H9 (cell line): ENCODE results near the gene AKNA. TPM values are rescaled to one million over a fixed set of nuclear protein-coding genes. Genes with fewer than 3 reads are reported as not detected.

Experiments
- DNase-seq: peaks from one replicate; pipeline ENCODE4 v3.0.0-alpha.2; 2017
- H2AFZ ChIP-seq: one replicate; pipeline ENCODE4 v1.6.1; 2013; ENCODE audit warnings: mild to moderate bottlenecking, low read length, control low read depth, moderate library complexity
- H2AK5ac ChIP-seq: 2 replicates; pipeline ENCODE4 v1.6.1; 2013; ENCODE audit warnings: low read length, control low read depth, mixed read lengths; ENCODE audit not compliant: insufficient read length
- H2BK120ac ChIP-seq: one replicate; pipeline ENCODE4 v1.6.1; 2013; ENCODE audit warnings: low read depth, mild to moderate bottlenecking, low read length, control low read depth, inconsistent platforms; ENCODE audit not compliant: poor library complexity, severe bottlenecking
- H2BK12ac ChIP-seq: 2 replicates; pipeline ENCODE4 v1.6.1; 2013; ENCODE audit warnings: low read length, control low read depth, mixed read lengths, low read depth; ENCODE audit not compliant: insufficient read length
- H2BK15ac ChIP-seq: 2 replicates; pipeline ENCODE4 v1.6.1; 2013; ENCODE audit warnings: low read depth, low read length, control low read depth
- H2BK20ac ChIP-seq: one replicate; pipeline ENCODE4 v1.6.1; 2013; ENCODE audit warnings: low read depth, mild to moderate bottlenecking, low read length, control low read depth, inconsistent platforms; ENCODE audit not compliant: poor library complexity, severe bottlenecking
- H2BK5ac ChIP-seq: 2 replicates; pipeline ENCODE4 v1.6.1; 2013; ENCODE audit warnings: low read length, control low read depth, mixed read lengths; ENCODE audit not compliant: insufficient read length
- H3K14ac ChIP-seq: 2 replicates; pipeline ENCODE4 v1.6.1; 2013; ENCODE audit warnings: low read length, control low read depth; ENCODE audit not compliant: insufficient read depth
- H3K18ac ChIP-seq: 2 replicates; pipeline ENCODE4 v1.6.1; 2013; ENCODE audit warnings: low read depth, mild to moderate bottlenecking, mixed read lengths, low read length, control low read depth; ENCODE audit not compliant: insufficient read length
- H3K23ac ChIP-seq: 2 replicates; pipeline ENCODE4 v1.6.1; 2013; ENCODE audit warnings: low read length, control low read depth, mixed read lengths, low read depth; ENCODE audit not compliant: insufficient read length
- H3K23me2 ChIP-seq: 2 replicates; pipeline ENCODE4 v1.6.1; 2013; ENCODE audit warnings: low read depth, mild to moderate bottlenecking, mixed read lengths, low read length, control low read depth; ENCODE audit not compliant: insufficient read length, poor library complexity, severe bottlenecking
- H3K27ac ChIP-seq: 2 replicates; pipeline ENCODE4 v1.5.1; 2013; ENCODE audit warnings: low read length, control low read depth, mixed read lengths, low read depth; ENCODE audit not compliant: insufficient read length
- H3K27me3 ChIP-seq: 2 replicates; pipeline ENCODE4 v1.6.1; 2013; ENCODE audit warnings: low read length, control low read depth, inconsistent platforms; ENCODE audit not compliant: insufficient read depth
- H3K4ac ChIP-seq: 2 replicates; pipeline ENCODE4 v1.6.1; 2013; ENCODE audit warnings: low read depth, mild to moderate bottlenecking, control low read depth, inconsistent platforms, low read length, moderate library complexity
- H3K4me1 ChIP-seq: 2 replicates; pipeline ENCODE4 v1.6.1; 2013; ENCODE audit warnings: low read length, control low read depth, inconsistent platforms; ENCODE audit not compliant: insufficient read depth
- H3K4me2 ChIP-seq: 2 replicates; pipeline ENCODE4 v1.6.1; 2013; ENCODE audit warnings: low read length, control low read depth, mixed read lengths; ENCODE audit not compliant: insufficient read length, insufficient read depth
- H3K56ac ChIP-seq: 2 replicates; pipeline ENCODE4 v1.6.1; 2013; ENCODE audit warnings: low read depth, mild to moderate bottlenecking, mixed read lengths, low read length, control low read depth; ENCODE audit not compliant: insufficient read length
- H3K79me1 ChIP-seq: 2 replicates; pipeline ENCODE4 v1.6.1; 2013; ENCODE audit warnings: low read depth, mild to moderate bottlenecking, moderate library complexity, low read length, control low read depth, inconsistent platforms; ENCODE audit not compliant: insufficient read depth, poor library complexity, severe bottlenecking
- H3K79me2 ChIP-seq: 2 replicates; pipeline ENCODE4 v1.6.1; 2013; ENCODE audit warnings: low read length, control low read depth, inconsistent platforms; ENCODE audit not compliant: insufficient read depth
- H3K9ac ChIP-seq: 2 replicates; pipeline ENCODE4 v1.6.1; 2013; ENCODE audit warnings: low read length, control low read depth, mixed read lengths; ENCODE audit not compliant: insufficient read length; ENCODE audit errors: extremely low read depth
- H3K9me3 ChIP-seq: one replicate; pipeline ENCODE4 v1.6.1; 2013; ENCODE audit warnings: low read depth, low read length, inconsistent platforms; ENCODE audit not compliant: control insufficient read depth
- H3T11ph ChIP-seq: one replicate; pipeline ENCODE4 v1.6.1; 2013; ENCODE audit warnings: mild to moderate bottlenecking, low read length, control low read depth, inconsistent platforms
- H4K20me1 ChIP-seq: one replicate; pipeline ENCODE4 v1.6.1; 2013; ENCODE audit not compliant: control insufficient read depth, insufficient read length, insufficient read depth
- H4K5ac ChIP-seq: 2 replicates; pipeline ENCODE4 v1.6.1; 2013; ENCODE audit warnings: low read depth, mild to moderate bottlenecking, mixed read lengths, low read length, control low read depth; ENCODE audit not compliant: insufficient read length
- H4K8ac ChIP-seq: replicated peaks from 2 replicates; pipeline ENCODE4 v1.6.1; 2013; ENCODE audit warnings: low read length, control low read depth, mixed read lengths, low read depth; ENCODE audit not compliant: insufficient read length
- H4K91ac ChIP-seq: 2 replicates; pipeline ENCODE4 v1.6.1; 2013; ENCODE audit warnings: low read depth, mild to moderate bottlenecking, moderate library complexity, mixed read lengths, low read length, control low read depth; ENCODE audit not compliant: insufficient read length
- H3K27ac Mint-ChIP-seq, 3 experiments: 2 replicates in 2 of 3; 3 replicates in 1 of 3; pipeline ENCODE4 v1.8.0; 2020 to 2021; ENCODE audit warnings: mixed read lengths in 3 of 3, mild to moderate bottlenecking in 1 of 3, moderate library complexity in 1 of 3
- H3K27me3 Mint-ChIP-seq: 2 replicates; pipeline ENCODE4 v1.8.0; 2021; ENCODE audit warnings: low read depth, mild to moderate bottlenecking, moderate library complexity, mixed read lengths
- H3K36me3 Mint-ChIP-seq, 3 experiments: 2 replicates in 2 of 3; 3 replicates in 1 of 3; pipeline ENCODE4 v1.8.0; 2020 to 2021; ENCODE audit warnings: low read depth in 3 of 3, mixed read lengths in 3 of 3; ENCODE audit not compliant: insufficient read depth in 1 of 3
- H3K4me1 Mint-ChIP-seq, 2 experiments: 2 replicates each; pipeline ENCODE4 v1.8.0; 2020; ENCODE audit warnings: mixed read lengths in 2 of 2
- H3K4me3 Mint-ChIP-seq, 2 experiments: 2 replicates in 1 of 2; 3 replicates in 1 of 2; pipeline ENCODE4 v1.8.0; 2020 to 2021; ENCODE audit warnings: mild to moderate bottlenecking in 2 of 2, mixed read lengths in 2 of 2, moderate library complexity in 1 of 2
- H3K9me3 Mint-ChIP-seq, 2 experiments: 2 replicates in 1 of 2; 3 replicates in 1 of 2; pipeline ENCODE4 v1.8.0; 2020; ENCODE audit warnings: mild to moderate bottlenecking in 2 of 2, mixed read lengths in 2 of 2, moderate library complexity in 1 of 2
- CTCF ChIP-seq: fragments of 200-600 bp; sonication (generic); conservative IDR thresholded peaks from 3 replicates; pipeline ENCODE4 v1.8.0; 2021; ENCODE audit warnings: antibody characterized with exemption, mild to moderate bottlenecking
- WGBS: extraction: QIAGEN DNeasy Blood & Tissue Kit; methylation state at CpG from one replicate; pipeline ENCODE4 v1.1.7; 2013; ENCODE audit warnings: missing lambda C conversion rate, low lambda C conversion rate, mixed read lengths; ENCODE audit not compliant: insufficient read length; ENCODE audit errors: extremely low coverage; 5-methylcytosine and 5-hydroxymethylcytosine counted together
- total RNA-seq: library from RNA; stranded (reverse); gene quantifications from 2 replicates; pipeline ENCODE4 v1.2.1, GENCODE V29; 2021

The AKNA gene
- total RNA-seq, 1 experiment from 2014 or later = 19.7 TPM

GRCh38 chr9:114371343-114371944 is 16.3 kb downstream of the AKNA start:
- Mint-ChIP-seq H3K27me3 (no peaks in the 10 kb centered on the region), H3K27ac (peak overlapping the region in 1 of 3 experiments; percentile 99; a peak in 3 of 7 replicates)

More at GRCh38 chr9:114371343-114371944, 16.3 kb downstream of the AKNA start:
- H3K18ac ChIP-seq = no peak overlapping the region
- no peak overlapping the region for H2AFZ ChIP-seq
- no peaks in the 10 kb centered on the region for H3K9me3 ChIP-seq
- H4K20me1 ChIP-seq = no peaks in the 10 kb centered on the region
- no peak overlapping the region; the same call in 1 of the 2 replicates for H3K4ac ChIP-seq
- H3K79me2 ChIP-seq = 0 out of 2 replicates have a peak, but pooled peaks cover 3% of the 10 kb centered on the region
- Mint-ChIP-seq H3K36me3 (peaks cover 13 to 26% (median 17%) of the 10 kb centered on the region in 3 experiments), H3K9me3 (no peaks in the 10 kb centered on the region), H3K4me3 (no peak overlapping the region), H3K4me1 (peaks cover 45 to 51% of the 10 kb centered on the region in 2 experiments)
- no peak overlapping the region; the same call in 1 of the 2 replicates for H2BK15ac ChIP-seq
- no peak overlapping the region for H3K4me2 ChIP-seq
- no peak for TF ChIP-seq CTCF
- H3K4me1 ChIP-seq = peaks cover 13% of the 10 kb centered on the region
- H3K14ac ChIP-seq = no peak overlapping the region; the same call in 1 of the 2 replicates
- no peak overlapping the region for H3K23ac ChIP-seq
- H3K27ac ChIP-seq = no peak overlapping the region
- H2BK5ac ChIP-seq = no peak overlapping the region
- H3K79me1 ChIP-seq = no peaks in the 10 kb centered on the region
- H4K5ac ChIP-seq = no peak overlapping the region
- H2AK5ac ChIP-seq = no peak overlapping the region
- WGBS = no CpG with 5 or more reads among the region's 7 CpGs
- DNase-seq = no peak
- H3K23me2 ChIP-seq = peaks cover 5% of the 10 kb centered on the region
- H4K8ac ChIP-seq = no peak overlapping the region
- no peaks in the 10 kb centered on the region for H3K27me3 ChIP-seq
- no peak overlapping the region for H2BK12ac ChIP-seq
- no peak overlapping the region for H3K56ac ChIP-seq
- H2BK20ac ChIP-seq = no peak overlapping the region
- H4K91ac ChIP-seq = peak overlapping the region; percentile 26
- H3T11ph ChIP-seq = no peak overlapping the region
- no peak overlapping the region for H2BK120ac ChIP-seq
- no peak overlapping the region for H3K9ac ChIP-seq
